Hepatocyte (in vitro differentiated cells): ENCODE measurements around the gene IL12B. TPM values are rescaled to one million over a fixed set of nuclear protein-coding genes. Genes with fewer than 3 reads are reported as not detected.

Experiments
- DNase-seq: peaks from one replicate; pipeline ENCODE4 v3.0.0-alpha.2; 2016; ENCODE audit warnings: low spot score
- H2AFZ ChIP-seq: fragments of 200-600 bp; sonication (generic); 2 replicates; pipeline ENCODE4 v1.6.0; 2016; ENCODE audit warnings: antibody characterized with exemption, mild to moderate bottlenecking
- H3K27ac ChIP-seq: fragments of 200-600 bp; sonication (generic); 2 replicates; pipeline ENCODE4 v1.5.1; 2016; ENCODE audit warnings: mild to moderate bottlenecking
- H3K27me3 ChIP-seq: fragments of 200-600 bp; sonication (generic); 2 replicates; pipeline ENCODE4 v1.6.1; 2016
- H3K36me3 ChIP-seq: fragments of 200-600 bp; sonication (generic); replicated peaks from 2 replicates; pipeline ENCODE4 v1.5.1; 2016; ENCODE audit warnings: low read depth; ENCODE audit not compliant: insufficient read depth
- H3K4me1 ChIP-seq: fragments of 200-600 bp; sonication (generic); 2 replicates; pipeline ENCODE4 v1.5.1; 2016; ENCODE audit warnings: mild to moderate bottlenecking, moderate library complexity; ENCODE audit not compliant: insufficient read depth
- H3K4me2 ChIP-seq: fragments of 200-600 bp; sonication (generic); 2 replicates; pipeline ENCODE4 v1.6.0; 2016
- H3K4me3 ChIP-seq: fragments of 200-600 bp; sonication (generic); 2 replicates; pipeline ENCODE4 v1.5.1; 2016; ENCODE audit warnings: mild to moderate bottlenecking
- H3K79me2 ChIP-seq: fragments of 200-600 bp; sonication (generic); 2 replicates; pipeline ENCODE4 v1.6.0; 2017; ENCODE audit warnings: mild to moderate bottlenecking
- H3K9me2 ChIP-seq: fragments of 200-600 bp; sonication (generic); replicated peaks from 2 replicates; pipeline ENCODE4 v1.6.0; 2017; ENCODE audit warnings: mild to moderate bottlenecking; ENCODE audit not compliant: insufficient read depth
- H3K9me3 ChIP-seq: fragments of 200-600 bp; sonication (generic); 2 replicates; pipeline ENCODE4 v1.5.1; 2016; ENCODE audit warnings: low read depth, mild to moderate bottlenecking
- H4K20me1 ChIP-seq: fragments of 200-600 bp; sonication (generic); 2 replicates; pipeline ENCODE4 v1.6.0; 2016; ENCODE audit warnings: mild to moderate bottlenecking; ENCODE audit not compliant: insufficient read depth, poor library complexity, severe bottlenecking
- CTCF ChIP-seq: fragments of 200-600 bp; sonication (generic); IDR thresholded peaks from 2 replicates; pipeline ENCODE4 v1.5.1; 2016; ENCODE audit warnings: antibody characterized with exemption, mild to moderate bottlenecking; ENCODE audit not compliant: poor library complexity
- EZH2 ChIP-seq: fragments of 200-600 bp; sonication (generic); IDR thresholded peaks from 2 replicates; pipeline ENCODE4 v1.6.1; 2016; ENCODE audit warnings: antibody characterized with exemption, mild to moderate bottlenecking, borderline replicate concordance
- EZH2phosphoT487 ChIP-seq: fragments of 200-600 bp; sonication (generic); IDR thresholded peaks from one replicate; pipeline ENCODE4 v1.6.1; 2018; ENCODE audit warnings: antibody characterized with exemption, mild to moderate bottlenecking, low read depth, moderate library complexity; ENCODE audit not compliant: unreplicated experiment, severe bottlenecking
- WGBS: methylation state at CpG from one replicate; pipeline ENCODE4 v1.1.6; 2016; ENCODE audit warnings: low lambda C conversion rate; ENCODE audit errors: missing lambda C conversion rate; 5-methylcytosine and 5-hydroxymethylcytosine counted together
- polyA plus RNA-seq: library from polyadenylated mRNA; unstranded; fragments of >200 nt; fragmentation: Nextera tagmentation; extraction: Ambion mirVana; gene quantifications from 2 replicates; pipeline ENCODE4 v1.2.1, GENCODE V29; 2016
- total RNA-seq: library from RNA; depleted of rRNA; stranded (reverse); fragments of >200 nt; gene quantifications from 2 replicates; pipeline ENCODE4 v1.2.3, GENCODE V29; 2014

The IL12B gene
- total and polyA plus RNA-seq, 2 experiments from 2014 or later, result not detected

- Histone ChIP-seq H3K79me2 (no peaks in the 10 kb centered on the region), H3K36me3 (no peaks in the 10 kb centered on the region), H2AFZ (peak overlapping the region; percentile 99), H3K27ac (peak overlapping the region; percentile 42), H3K9me3 (no peaks in the 10 kb centered on the region), H4K20me1 (no peaks in the 10 kb centered on the region), H3K4me2 (peak overlapping the region; percentile 93), H3K9me2 (no peaks in the 10 kb centered on the region), H3K4me1 (peaks cover 5% of the 10 kb centered on the region), H3K4me3 (peak overlapping the region; percentile 65), H3K27me3 (peaks cover 20% of the 10 kb centered on the region)
- 7% methylated on average over 47 of the region's 50 CpGs for WGBS
- TF ChIP-seq CTCF (peak; percentile 91), EZH2 (no peak)
- peak; percentile 79 for DNase-seq
Measured at GRCh38 chr5:159331093-159331973, 1.0 kb upstream of the IL12B start.

- no peak overlapping the region for H3K27ac ChIP-seq
- 72% methylated on average over 4 of the region's 4 CpGs for WGBS
- no peak overlapping the region for H3K4me3 ChIP-seq
- TF ChIP-seq EZH2phosphoT487 (no peak), EZH2 (no peak), CTCF (no peak)
- H3K4me1 ChIP-seq, result no peaks in the 10 kb centered on the region
- no peaks in the 10 kb centered on the region for H3K36me3 ChIP-seq
- H3K4me2 ChIP-seq, result no peak overlapping the region
- peaks cover 20% of the 10 kb centered on the region for H3K27me3 ChIP-seq
- H2AFZ ChIP-seq, result no peak overlapping the region
- no peak for DNase-seq
- no peaks in the 10 kb centered on the region for H3K9me2 ChIP-seq
- no peaks in the 10 kb centered on the region for H3K79me2 ChIP-seq
- H4K20me1 ChIP-seq, result no peaks in the 10 kb centered on the region
- no peaks in the 10 kb centered on the region for H3K9me3 ChIP-seq
Measured at GRCh38 chr5:159324986-159325385, 5.3 kb downstream of the IL12B start.

- Histone ChIP-seq H3K36me3 (no peaks in the 10 kb centered on the region), H3K9me2 (no peaks in the 10 kb centered on the region), H3K27ac (no peak overlapping the region), H3K9me3 (no peaks in the 10 kb centered on the region), H3K4me1 (no peaks in the 10 kb centered on the region), H3K79me2 (no peaks in the 10 kb centered on the region), H3K4me3 (no peak overlapping the region), H3K4me2 (no peak overlapping the region), H2AFZ (no peak overlapping the region), H4K20me1 (no peaks in the 10 kb centered on the region), H3K27me3 (peaks cover 20% of the 10 kb centered on the region)
- TF ChIP-seq EZH2phosphoT487 (no peak), CTCF (no peak), EZH2 (no peak)
- WGBS, result 87% methylated on average over 3 of the region's 3 CpGs
- no peak for DNase-seq
Measured at GRCh38 chr5:159324102-159324755, 6.1 kb downstream of the IL12B start.
